ENCODE measurements around the gene TPPP3.

Gene TPPP3

DNA sequence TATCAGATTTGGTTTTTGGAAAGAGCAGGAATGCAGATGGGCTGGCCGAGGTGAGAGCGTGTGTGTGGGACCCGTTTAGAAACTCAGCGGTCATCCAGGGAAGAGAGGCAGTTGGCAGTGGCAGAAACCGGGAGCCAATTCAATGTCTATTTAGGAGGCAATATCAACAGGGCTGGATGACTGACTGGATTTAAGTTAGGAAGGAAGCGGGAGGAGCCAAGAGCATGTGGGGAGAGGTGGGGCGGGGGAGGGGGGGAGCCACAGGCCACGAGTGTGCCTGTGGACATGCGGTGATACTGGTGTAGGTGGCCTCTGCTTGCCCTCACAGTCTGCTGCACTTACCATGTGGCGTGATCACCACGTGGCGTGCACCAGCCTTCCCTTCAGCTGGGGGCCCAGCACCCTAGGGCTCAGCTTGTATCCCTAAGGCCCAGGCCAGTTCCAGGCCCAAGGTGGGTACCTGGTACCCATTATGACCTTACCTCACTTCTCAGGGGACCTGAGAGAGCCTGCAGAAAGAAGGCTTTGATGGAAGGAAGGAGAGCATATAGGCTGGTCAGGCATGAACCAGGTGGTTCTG lies 10.8 kb upstream of the TPPP3 start:
- no peak for DNase-seq

DNA sequence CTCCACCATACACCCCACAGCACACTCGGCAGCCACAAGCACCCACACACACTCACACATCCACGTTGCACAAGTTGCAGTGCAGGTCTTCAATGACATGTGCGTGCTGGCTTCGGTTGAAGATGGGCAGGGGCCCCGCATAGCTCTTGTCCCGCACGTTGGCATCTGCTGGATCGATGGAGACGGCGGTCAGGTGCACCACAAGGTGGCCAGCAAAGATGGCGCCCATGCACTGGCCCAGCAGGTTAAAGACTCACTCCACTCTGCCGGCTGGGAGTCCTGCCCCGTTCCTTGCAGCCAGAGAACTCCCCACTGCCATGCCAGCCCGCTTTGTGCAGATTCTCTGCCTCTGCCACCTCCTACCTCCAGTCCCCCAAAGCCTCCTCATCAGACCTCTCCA lies 7.6 kb upstream of the TPPP3 start:
- no peak for DNase-seq

DNA sequence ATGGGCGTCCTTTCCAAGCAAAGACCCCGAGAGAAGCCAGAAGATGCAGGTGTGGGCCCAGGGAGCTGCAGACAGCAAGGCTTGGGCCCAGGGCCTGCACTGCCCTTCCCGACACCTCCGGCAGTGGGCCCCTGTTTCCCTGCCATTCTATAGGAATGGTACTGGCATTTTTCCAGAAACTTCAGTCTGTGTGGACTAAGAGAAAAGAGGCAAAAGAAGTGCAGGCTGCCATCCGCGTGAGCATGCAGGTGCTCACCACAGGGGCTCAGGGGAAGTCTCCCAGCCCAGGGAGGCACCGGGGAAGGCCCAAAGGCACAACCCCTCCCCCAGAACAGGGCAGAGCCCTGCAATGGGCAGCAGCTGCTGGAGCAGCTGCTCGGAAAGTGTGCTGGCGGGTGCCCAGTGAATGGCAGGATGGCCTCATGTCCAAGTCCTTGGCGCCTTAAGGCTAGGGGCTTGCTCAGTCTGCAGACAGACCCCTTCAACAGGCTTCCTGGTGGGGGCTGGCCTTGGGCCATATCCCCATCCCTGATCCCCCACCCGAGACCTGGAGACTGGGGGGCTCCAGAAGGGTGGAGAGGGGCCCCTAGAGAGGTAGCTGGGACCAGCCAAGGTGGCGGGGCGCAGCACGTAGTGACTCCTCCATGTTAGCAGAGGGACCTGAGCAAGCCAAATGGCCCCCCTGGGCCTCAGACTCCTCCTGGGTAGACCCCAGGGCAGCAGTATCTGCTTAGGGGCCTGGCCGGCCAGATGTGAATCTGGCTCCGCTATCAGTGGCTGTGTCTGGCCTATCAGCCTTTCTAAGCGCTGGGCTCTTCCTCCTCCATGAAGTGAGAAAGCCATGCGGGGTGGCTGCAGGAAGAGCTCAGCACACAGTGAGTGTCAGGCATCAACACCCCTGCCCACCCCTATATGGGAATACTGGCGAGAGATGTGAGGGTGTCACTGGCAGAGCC lies 6.7 kb upstream of the TPPP3 start:
- no peak for DNase-seq

DNA sequence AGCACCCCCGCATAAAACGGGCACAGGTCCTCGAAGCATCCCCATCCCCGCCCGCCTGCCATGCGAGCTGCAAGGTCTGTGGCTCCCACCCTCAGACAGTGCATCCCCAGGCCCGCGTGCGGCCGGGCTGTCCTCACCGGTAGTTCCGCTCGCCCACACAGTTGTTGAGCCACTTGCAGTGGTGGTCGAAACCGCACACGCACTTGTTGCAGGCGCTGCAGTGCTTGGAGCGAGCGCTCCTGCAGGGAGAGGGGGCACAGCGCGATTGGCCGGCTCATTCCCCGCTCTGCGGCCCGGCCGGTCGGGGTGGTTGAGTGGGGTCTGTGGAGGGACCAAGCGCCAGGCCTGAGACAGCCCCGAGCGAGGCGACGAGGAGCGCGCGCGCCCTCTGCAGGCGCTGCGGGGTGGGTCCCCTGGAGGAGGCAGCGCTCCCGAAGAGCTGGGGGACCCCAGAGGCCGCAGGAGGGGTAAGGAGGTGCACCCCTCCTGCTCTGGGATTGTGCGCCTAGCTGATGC lies 6.0 kb upstream of the TPPP3 start:
- peak; percentile 23 to 61 for DNase-seq

DNA sequence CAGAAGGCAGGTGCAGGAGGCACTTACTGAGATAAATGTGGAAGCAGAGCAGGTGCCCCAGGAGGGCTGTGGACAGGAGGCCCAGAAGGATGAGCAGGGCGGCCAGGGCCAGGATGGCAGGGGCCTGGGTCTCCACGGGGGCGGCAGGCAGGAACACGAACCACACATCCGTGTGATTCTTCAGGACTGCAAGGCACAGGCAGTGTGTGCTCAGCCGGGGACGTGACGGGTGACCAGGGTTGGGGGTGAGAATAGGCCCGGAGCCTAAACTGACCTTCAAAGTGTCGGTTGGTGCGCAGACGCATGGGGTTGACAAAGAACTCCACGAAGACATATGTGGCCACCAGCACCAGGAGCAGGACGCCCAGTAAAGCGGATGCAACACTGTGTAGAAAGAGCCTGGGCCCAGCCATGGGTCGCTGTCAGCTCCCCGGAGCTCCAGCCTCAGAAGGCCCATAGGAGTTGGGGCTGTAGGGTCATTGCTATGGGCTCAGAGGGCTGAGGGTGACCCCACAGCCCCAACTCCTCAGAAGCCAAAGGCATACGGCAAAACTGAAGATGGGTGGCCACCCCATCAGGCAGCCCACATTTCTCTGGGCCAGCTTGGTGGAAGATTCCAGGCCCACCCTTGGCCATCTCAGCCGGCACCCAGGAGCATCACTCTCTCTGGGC lies 5.4 kb upstream of the TPPP3 start:
- DNase-seq = no peak

DNA sequence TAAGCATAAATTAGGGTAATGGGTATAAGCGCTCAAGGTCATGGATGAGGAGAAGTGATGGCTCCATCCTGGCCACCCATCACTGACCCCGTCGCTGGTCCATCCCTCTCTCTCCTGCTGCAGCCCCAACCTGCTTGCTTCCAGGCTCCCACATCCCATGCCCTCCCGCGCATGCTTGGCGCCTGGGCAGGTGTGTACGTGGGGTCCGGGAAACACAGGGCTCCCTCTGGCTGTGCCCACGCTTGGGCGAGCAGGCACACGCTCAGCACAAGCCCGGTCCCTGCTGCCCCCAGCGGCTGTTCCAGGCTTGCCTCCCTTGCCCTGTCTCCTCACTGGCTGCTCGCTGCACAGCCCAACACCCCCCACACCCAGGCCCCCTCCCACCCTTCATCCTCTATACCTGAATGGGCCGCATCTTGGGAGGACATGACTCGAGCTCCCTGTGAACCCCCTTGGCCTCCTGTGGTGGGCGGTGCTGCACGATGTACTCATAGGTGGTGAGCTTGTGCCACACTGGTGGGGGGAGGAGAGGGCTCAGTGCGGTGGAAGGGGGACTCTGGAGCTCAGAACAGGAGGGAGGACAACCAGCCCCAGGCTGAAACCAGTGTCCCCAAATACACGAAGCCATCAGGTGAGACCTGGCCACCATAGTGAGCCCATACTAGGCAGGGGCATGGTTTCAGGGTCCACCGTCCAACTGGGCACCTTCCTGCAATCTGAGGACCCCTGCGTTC lies 4.7 kb upstream of the TPPP3 start:
- DNase-seq = no peak

DNA sequence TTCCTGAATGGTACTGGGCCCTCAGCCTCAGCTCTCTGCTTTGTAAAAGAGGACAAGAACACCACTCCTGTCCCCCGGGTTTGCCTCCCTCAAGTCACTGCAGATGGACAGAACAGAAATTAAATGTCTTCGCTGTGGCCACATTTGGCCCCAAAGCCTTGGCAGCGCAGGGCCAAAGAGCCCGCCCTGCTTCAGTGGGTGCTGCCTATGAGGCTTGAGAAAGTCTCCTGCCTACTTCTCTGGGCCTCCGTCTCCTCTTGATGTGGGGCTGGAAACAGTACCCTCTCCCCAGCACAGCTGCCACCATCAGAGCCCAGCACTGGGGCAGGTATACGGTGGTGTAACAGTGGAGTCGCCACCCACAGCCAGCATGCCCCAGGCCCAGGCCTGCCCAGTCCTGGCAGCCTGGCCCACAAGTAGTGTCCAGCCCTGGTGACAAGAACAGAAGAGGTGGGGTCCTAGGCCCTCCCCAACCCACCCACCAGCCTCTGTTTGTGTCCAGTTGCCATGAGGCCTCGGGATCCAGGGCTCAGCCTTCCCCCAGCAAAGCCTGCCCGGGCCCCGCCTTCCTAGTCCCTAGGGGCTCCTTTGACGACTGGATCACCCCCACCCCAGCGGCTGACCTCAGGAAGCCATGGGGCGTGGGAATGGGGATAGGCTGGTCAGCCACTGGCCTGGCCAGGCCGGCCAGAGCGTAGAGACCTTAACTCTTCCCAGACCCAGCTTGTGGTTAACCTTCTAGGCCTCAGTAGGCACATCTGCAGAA lies 3.9 kb upstream of the TPPP3 start:
- DNase-seq = no peak

DNA sequence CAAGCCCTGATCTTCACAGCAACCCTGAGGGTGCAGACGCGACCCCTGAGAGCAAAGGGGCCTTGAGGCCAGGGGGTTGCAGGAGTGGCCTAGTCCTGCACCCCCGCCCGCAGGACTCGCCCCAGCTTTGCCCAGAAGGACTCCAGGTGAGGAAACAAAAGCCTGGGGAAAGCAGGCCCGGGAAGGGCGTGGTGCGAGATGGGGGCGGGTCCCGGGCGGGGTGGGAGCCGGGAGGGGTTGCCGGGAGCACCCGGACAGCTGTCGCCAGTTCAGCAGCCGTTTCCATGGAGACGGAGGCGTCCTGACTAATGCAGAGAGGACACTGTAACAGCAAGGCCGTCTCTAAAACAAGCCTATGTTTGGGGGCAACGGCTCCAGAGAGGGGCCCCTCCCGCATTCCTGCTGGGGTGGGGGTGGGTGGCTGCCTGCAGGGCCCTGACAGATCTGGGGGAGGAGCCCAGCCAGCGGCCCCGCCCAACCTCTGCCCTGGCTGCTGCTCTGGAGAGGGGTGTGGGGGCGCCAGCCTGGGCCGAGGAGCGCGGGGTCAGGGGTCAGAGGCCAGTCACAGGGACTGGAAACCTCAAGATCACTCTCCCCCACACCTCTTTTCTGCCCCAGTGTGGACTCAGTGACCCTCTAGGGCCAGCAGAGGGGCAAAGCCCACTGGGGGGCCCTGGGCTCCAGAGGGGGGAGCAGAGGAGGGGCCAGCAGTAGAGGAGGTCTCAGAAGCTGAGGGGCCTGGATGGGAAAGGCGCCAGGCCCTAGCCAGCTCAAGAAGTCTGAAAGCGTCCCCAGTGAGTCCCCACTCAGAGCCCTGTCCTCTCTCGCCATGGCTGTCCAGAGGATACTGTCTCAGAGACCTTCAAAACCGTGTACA lies 3.1 kb upstream of the TPPP3 start:
- DNase-seq = no peak

DNA sequence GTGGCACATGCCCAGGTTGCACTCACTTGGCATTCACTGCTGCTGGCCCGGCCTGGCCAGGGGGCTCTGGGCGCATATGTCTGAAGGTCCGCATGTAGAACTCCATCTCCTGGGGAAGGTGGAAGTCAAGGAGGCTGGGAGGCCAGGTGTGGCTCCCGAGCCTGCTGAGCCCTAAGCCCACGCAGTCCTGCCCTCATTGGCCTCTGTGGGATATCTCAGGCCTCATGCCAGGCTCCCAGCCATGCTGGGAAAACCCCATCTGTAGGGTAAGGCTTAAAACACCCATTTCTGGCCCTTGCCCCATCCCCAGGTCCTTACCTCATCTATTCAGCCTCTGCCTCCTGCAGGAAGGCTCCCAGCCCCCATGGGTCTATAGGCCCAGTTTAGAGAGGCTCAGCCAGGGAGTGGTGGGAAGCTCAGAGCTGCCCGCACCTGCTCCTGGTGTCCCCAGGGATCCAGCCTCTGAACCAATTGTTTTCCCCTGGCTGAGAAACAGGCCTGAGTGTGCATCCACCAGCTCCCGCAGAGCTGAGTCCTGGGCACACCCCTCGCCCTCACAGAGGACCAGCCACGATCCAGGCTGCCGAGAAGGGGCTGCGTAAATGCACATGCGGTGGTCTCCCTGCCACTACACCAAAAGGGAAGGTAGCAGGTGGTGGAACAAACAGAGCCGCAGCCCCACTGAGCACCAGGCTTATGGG lies 2.3 kb upstream of the TPPP3 start:
- DNase-seq = no peak

DNA sequence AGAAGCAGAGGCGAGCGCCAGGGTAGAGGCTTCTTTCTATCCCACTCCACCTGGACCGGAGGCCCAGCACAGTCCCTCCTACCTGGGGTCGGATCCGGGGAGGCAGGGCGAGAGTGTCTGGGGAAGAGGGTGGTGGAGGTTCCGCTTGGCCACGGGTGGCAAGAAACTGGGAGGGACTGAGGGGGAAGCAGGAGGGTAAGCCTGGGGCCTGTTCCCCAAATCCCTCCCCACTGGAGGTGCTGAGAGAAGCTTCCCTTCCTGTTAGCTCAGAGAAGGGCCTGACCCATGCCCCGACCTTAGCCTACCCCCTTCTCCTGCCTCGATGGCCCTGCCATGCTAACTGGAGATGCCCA lies 1.8 kb upstream of the TPPP3 start:
- no peak for DNase-seq

DNA sequence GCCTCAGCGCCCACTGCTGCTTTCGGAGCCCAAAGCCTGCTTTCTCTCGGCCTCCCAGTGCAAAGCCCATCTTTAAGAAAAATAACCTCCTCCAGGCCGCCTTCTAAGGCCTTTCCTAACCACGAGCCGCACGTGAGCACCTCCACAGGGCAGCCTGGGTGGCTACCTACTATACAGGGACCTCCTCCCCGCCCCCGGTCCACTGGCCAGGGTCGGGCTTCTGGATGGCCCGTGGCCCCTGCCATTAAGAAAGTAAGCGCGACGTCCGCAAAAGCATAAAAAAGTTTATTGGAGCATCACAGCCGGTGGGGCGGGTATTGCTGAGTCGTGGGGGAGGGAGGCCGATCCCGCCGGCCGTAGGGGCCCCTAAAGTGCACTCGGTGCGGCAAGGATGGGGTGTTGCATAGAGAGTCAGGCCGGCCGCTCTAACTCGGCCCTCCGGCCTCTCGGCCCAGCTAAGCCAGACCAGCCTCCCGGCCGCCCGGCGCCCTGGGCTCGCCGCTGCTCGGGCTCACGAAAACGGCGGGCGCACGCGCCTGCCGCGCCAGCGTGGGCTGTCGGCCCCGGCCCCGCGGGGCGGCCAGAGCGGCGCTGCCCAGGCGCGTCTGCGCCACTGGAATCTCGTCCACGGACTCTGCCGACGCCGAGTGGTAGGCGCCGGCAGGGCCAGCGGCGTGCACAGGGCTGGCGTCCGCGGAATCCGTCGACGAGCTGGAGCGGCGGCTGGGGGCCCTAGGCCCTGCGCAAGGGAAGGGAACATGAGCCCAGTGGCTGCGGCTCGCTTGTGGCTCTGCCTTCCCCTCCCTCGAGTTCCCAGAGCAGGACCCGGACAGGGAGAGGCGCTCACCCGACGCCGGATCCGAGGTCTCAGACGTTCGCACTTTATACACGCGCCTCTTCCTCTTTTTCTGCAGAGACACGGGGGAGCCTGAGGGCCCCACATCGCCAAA lies 1.1 kb upstream of the TPPP3 start:
- no peak for DNase-seq

DNA sequence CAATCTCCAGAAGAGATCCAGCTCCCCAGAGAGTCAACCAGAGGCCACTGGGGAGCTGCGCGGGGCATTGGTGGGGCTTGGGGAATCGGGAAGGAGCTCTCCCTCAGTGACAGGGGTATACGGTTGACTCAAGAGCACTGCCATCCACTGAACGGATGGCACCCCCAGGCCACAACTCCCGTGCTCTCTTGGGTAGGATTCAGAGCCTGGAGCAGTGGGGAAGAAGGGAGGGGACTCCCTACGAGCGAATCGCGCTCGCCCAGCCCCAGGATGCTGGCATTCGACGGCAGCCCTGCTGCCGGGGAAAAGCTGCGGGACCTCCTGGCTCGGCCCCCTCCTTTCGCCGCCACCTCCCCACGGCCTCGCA lies 473 bp upstream of the TPPP3 start:
- DNase-seq = no peak

DNA sequence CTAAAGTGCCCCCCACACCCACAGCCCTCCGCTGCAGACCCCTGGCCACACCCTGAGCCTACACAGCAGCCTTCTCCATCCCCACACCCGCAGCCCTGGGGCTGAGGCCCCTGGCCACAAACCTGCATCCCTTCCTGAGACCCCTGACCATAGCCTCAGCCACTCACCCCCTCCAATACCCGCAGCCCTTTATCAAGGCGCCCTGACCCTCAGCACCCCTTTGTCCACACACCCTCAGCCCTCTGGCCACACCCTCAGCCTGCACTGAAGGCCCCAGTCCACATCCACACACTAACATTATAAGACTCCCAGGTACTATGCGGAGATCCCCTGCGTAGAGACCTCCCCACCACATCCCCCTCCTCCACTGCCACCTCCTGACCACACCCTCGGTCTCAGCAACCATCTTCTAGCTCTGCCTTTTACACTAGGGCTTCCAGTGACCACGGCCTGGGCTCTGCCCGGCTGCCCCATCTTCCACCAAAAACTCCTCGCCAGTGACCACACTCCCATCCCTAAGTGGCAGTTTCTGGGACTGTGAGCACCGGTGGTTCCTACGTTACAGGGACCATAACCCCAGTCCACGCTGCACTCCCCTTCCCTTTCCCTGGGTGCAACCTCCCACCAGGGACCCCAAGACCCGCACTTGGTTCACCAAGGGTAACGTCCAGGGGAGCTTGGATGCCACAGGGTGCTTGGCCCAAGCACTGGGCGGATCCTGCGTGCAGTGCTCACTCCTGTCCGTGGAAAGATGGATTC lies 818 bp downstream of the TPPP3 start:
- DNase-seq = no peak

DNA sequence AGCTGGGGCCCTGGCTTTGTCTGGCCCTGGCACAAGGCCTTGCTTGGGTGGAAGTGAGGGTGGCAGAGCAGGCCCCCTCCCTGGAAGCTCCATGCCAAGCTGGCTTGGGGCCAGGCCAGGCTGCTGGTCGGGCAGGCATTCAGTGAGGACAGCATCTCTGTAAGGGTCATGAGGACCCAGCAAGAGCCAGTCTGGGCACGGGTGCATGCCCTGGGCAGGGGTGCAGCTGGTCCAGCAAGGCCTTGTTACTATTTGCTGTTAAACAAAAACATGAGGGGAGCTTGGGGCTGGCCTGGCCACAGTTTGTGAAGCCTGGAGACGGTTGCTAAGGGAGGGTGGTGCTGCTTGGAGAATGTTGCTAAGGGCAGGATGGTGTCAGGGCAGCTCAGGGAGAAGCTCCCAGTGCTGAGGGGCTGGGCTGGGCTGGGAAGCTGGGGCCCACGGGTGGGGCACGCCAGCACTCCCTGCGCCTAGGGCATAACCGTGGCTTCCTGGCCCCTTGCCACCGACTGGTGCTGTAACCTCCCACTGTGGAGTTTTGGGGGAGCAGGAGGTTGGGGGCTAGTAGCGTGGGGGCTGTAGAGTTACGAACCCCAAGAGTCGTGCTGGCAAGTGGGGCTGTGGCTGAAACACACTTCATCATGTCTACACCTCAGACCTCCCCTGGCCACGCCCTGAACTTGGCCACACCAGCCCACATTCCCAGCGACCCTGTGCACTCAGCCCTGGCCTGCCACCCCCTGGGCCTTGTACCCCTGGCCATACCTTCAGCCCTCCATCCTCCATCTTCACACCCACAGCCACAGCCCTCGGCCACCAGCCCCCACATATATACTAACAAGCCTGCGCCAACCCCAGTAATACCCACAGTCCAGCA lies 1.6 kb downstream of the TPPP3 start:
- no peak for DNase-seq

DNA sequence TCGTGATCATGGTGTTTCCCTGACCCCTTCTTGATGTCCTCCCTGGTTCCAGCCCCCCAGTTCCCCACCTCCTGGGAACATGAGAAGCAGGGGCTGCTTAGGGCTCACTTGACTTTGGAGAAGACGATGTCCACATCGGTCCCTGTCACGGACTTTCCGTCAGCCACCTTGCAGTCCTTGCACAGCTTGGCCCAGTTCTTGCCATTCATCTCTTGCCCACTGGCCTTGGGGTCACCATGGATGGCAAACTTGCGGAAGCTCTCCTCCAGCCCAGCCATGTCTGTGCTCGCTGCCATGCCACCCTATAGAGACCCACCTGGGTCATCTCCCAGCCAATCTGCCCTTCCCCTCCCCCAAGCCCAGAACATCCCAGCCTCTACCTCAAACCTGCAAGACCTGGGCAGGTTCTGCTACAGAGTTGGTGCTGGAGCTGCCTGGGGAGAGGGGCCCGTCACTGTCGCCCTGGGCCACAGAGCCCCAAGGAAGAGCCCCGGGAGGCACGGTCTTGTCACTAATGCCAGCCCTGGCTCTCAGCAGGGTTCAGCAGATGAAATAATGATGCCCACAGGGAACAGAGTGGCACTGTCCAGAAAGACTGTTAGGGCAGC lies 2.4 kb downstream of the TPPP3 start:
- DNase-seq = no peak

DNA sequence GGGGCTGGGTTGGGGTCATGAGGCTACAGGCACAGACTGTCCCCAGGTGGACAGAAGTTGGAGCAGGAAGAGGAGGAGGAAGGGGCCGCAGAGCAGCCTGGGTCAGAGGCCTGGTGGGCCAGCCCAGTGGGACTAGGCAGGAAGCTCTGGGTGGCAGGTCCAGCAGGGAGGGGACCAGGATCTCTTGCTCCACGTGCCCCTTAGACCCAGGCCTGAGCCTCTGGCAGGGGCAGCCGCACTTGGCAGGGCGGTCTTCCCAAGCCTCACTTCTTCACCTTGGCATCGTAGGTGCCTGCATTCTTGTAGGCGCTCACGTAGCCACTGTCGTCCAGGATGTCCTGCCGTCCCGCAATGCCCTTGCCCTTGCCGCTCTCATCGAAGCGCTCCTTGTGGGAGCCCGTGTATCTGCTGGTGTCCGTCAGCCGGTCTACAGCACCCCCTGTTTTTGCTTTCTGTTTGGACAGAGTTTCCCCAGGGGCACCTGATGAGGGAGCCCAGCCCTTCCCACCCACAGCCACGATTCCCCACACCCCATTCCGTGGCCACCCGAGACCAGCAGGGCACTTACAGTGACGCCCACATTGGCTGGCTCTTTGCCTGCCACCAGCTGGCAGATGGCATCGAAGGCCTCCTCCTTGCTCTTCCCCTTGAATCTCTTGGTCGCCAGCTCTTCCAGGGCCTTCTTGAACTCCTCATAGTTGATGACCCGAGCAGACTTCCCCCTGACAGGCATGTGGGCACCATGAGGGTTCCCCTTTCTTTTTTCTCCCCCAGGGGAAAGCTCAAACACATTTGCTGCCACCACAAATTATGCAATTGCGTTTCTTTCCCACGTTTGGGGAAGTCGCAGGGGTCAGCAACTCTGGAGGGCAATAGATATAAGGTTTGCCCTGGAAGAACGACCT lies 3.1 kb downstream of the TPPP3 start:
- DNase-seq = no peak

Data from stimulated activated CD4-positive, alpha-beta T cell treated with anti-CD3 and anti-CD28 coated beads, Interleukin-4, amount 100 ng/mL, for 4 hours (primary cell).